GM23248 (cell line): Measurements from ENCODE around the gene PMFBP1. TPM values are rescaled to one million over a fixed set of nuclear protein-coding genes. Genes with fewer than 3 reads are reported as not detected.

Experiments used
- DNase-seq: peaks from one replicate; pipeline ENCODE4 v3.0.0-alpha.2; 2015
- H2AFZ ChIP-seq: fragments of 200-600 bp; sonication (generic); 2 replicates; pipeline ENCODE4 v1.6.1; 2016; ENCODE audit warnings: antibody characterized with exemption
- H3F3A ChIP-seq: fragments of 200-600 bp; sonication (generic); 2 replicates; pipeline ENCODE4 v1.6.1; 2016; ENCODE audit warnings: mild to moderate bottlenecking, antibody characterized with exemption, mixed run types; ENCODE audit not compliant: insufficient read depth
- H3K27ac ChIP-seq: fragments of 200-600 bp; sonication (generic); 2 replicates; pipeline ENCODE4 v1.5.1; 2016; ENCODE audit warnings: mild to moderate bottlenecking
- H3K27me3 ChIP-seq: fragments of 200-600 bp; sonication (generic); replicated peaks from 2 replicates; pipeline ENCODE4 v1.6.1; 2016; ENCODE audit warnings: mild to moderate bottlenecking; ENCODE audit not compliant: insufficient read depth
- H3K36me3 ChIP-seq: fragments of 200-600 bp; sonication (generic); 2 replicates; pipeline ENCODE4 v1.6.1; 2016; ENCODE audit warnings: low read depth, mild to moderate bottlenecking
- H3K4me1 ChIP-seq: fragments of 200-600 bp; sonication (generic); 2 replicates; pipeline ENCODE4 v1.6.1; 2016; ENCODE audit warnings: mild to moderate bottlenecking; ENCODE audit not compliant: insufficient read depth
- H3K4me2 ChIP-seq: fragments of 200-600 bp; sonication (generic); one replicate; pipeline ENCODE4 v1.6.1; 2016; ENCODE audit warnings: mild to moderate bottlenecking; ENCODE audit not compliant: unreplicated experiment
- H3K4me3 ChIP-seq: fragments of 200-600 bp; sonication (generic); 2 replicates; pipeline ENCODE4 v1.5.1; 2016; ENCODE audit warnings: mild to moderate bottlenecking
- H3K79me2 ChIP-seq: fragments of 200-600 bp; sonication (generic); 2 replicates; pipeline ENCODE4 v1.6.1; 2016; ENCODE audit warnings: mild to moderate bottlenecking; ENCODE audit not compliant: insufficient read depth
- H3K9ac ChIP-seq: fragments of 200-600 bp; sonication (generic); 2 replicates; pipeline ENCODE4 v1.6.1; 2016; ENCODE audit warnings: mild to moderate bottlenecking
- H3K9me2 ChIP-seq: fragments of 200-600 bp; sonication (generic); 2 replicates; pipeline ENCODE4 v1.6.1; 2016; ENCODE audit warnings: mixed run types, mild to moderate bottlenecking, moderate library complexity; ENCODE audit not compliant: insufficient read depth
- H3K9me3 ChIP-seq: fragments of 200-600 bp; sonication (generic); one replicate; pipeline ENCODE4 v1.6.1; 2017; ENCODE audit warnings: low read depth
- H4K20me1 ChIP-seq: fragments of 200-600 bp; sonication (generic); 2 replicates; pipeline ENCODE4 v1.6.0; 2016; ENCODE audit not compliant: insufficient read depth
- EZH2 ChIP-seq: fragments of 200-600 bp; sonication (generic); IDR thresholded peaks from 2 replicates; pipeline ENCODE4 v1.6.1; 2018; ENCODE audit warnings: antibody characterized with exemption, mild to moderate bottlenecking; ENCODE audit not compliant: insufficient read depth, poor library complexity, severe bottlenecking
- EZH2phosphoT487 ChIP-seq: fragments of 200-600 bp; sonication (generic); IDR thresholded peaks from 2 replicates; pipeline ENCODE4 v1.6.1; 2018; ENCODE audit warnings: antibody characterized with exemption, moderate library complexity, mild to moderate bottlenecking, low read depth; ENCODE audit not compliant: insufficient read depth
- WGBS, 2 experiments: methylation state at CpG; one replicate each; pipeline ENCODE4 v1.1.6; 2015 to 2017; ENCODE audit warnings: low lambda C conversion rate in 2 of 2, low coverage in 1 of 2; ENCODE audit errors: missing lambda C conversion rate in 2 of 2; 5-methylcytosine and 5-hydroxymethylcytosine counted together
- in situ Hi-C: fragments of 300-500 bp; cut with MboI; formaldehyde crosslinking; loops from 2 replicates; pipeline ENCODE4 v1.15.0; 2020
- polyA plus RNA-seq: library from polyadenylated mRNA; unstranded; fragments of >200 nt; fragmentation: Nextera tagmentation; extraction: Ambion mirVana; gene quantifications from 2 replicates; pipeline ENCODE4 v1.2.1, GENCODE V29; 2016
- total RNA-seq: library from RNA; depleted of rRNA; stranded (reverse); fragments of >200 nt; shearing (Covaris generic); gene quantifications from 2 replicates; pipeline ENCODE4 v1.2.3, GENCODE V29; 2014; rRNA removed

PMFBP1 gene, protein sequence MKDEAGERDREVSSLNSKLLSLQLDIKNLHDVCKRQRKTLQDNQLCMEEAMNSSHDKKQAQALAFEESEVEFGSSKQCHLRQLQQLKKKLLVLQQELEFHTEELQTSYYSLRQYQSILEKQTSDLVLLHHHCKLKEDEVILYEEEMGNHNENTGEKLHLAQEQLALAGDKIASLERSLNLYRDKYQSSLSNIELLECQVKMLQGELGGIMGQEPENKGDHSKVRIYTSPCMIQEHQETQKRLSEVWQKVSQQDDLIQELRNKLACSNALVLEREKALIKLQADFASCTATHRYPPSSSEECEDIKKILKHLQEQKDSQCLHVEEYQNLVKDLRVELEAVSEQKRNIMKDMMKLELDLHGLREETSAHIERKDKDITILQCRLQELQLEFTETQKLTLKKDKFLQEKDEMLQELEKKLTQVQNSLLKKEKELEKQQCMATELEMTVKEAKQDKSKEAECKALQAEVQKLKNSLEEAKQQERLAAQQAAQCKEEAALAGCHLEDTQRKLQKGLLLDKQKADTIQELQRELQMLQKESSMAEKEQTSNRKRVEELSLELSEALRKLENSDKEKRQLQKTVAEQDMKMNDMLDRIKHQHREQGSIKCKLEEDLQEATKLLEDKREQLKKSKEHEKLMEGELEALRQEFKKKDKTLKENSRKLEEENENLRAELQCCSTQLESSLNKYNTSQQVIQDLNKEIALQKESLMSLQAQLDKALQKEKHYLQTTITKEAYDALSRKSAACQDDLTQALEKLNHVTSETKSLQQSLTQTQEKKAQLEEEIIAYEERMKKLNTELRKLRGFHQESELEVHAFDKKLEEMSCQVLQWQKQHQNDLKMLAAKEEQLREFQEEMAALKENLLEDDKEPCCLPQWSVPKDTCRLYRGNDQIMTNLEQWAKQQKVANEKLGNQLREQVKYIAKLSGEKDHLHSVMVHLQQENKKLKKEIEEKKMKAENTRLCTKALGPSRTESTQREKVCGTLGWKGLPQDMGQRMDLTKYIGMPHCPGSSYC
- total RNA-seq (not detected in 2 replicates), polyA plus RNA-seq (not detected in 2 replicates)

DNA sequence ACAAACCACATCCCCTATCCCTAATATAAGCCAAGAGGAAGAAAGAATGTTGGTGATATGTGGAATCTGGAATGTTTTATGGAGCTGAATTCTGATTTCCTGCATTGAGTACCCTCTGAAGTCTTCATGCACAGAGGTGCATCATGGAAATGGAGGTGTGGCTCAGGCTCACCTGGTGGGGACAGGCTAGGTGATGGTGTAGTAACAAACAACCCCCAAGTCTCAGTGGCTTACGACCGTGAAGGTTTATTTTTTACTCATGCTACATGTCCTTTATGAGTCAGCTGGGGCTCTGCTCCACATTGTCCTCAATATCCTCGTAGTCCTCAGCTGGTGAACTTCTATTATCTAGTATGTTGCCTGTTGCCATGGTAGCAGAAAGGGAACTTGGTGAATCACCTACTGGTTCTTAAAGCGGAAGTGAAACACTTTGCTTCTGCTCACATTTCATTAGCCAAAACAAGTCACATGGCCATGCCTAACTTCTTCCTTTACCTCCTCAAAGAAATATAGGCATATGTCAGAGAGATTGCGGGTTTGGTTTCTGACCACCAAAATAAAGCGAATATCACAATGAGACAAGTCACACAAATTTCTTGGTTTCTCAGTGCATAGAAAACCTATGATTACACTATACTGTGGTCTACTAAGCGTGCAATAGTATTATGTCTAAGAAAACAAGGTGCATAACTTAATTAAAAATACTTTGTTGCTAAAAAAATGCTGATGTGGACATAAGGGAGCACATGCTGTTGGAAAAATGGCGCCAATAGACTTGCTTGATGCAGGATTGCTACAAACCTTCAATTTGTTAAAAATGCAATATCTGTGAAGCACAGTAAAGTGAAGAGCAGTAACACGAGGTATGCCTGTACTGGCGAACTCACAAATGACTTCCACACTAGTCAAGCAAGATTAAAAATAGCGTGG is at the start of gene PMFBP1:
Gene PMFBP1 (minus strand): TSS at position 51 of the 930 bp plus-strand sequence. CDS start 947 bp downstream, outside the sequence.
- no peaks in the 10 kb centered on the region for H3K9me3 ChIP-seq
- no peaks in the 10 kb centered on the region for H3K27me3 ChIP-seq
- H3F3A ChIP-seq, result no peaks in the 10 kb centered on the region
- H3K36me3 ChIP-seq, result no peaks in the 10 kb centered on the region
- no peaks in the 10 kb centered on the region for H4K20me1 ChIP-seq
- no peak within 1 kb of the TSS for H3K4me2 ChIP-seq
- H2AFZ ChIP-seq, result no peak within 1 kb of the TSS
- no peak within 1 kb of the TSS for H3K4me3 ChIP-seq
- peak; percentile 92 for DNase-seq
- no peaks in the 10 kb centered on the region for H3K4me1 ChIP-seq
- H3K9me2 ChIP-seq, result 0 out of 2 replicates have a peak, but pooled peaks cover 7% of the 10 kb centered on the region
- in situ Hi-C loops, result no loop called here
- no peak within 1 kb of the TSS for H3K27ac ChIP-seq
- TF ChIP-seq EZH2phosphoT487 (no peak), EZH2 (no peak)
- no peak within 1 kb of the TSS for H3K9ac ChIP-seq
- 50% methylated on average over 11 of the region's 11 CpGs for WGBS, 2 experiments
- no peaks in the 10 kb centered on the region for H3K79me2 ChIP-seq

DNA sequence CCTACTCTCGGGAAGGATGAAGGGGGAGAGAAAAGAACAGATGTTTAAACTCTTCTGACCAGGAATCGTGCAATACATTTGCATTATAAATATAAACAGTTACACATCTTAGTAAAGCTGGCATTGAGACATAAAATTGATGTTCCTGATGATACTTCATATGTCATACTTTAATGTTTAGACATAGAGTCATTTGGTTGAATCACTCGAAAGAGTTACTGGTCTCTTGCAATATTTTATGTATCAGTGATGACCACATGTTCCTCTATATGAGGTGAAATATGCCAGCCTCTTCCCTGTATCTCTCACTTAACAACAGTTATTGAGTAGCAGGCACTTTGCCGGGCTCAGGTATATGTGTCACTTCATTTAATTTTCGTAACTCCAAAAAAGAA is 49.7 kb upstream of the PMFBP1 start:
- H3K4me2 ChIP-seq, result peak overlapping the region; percentile 24
- no peaks in the 10 kb centered on the region for H3K79me2 ChIP-seq
- H3K27me3 ChIP-seq, result no peaks in the 10 kb centered on the region
- no peaks in the 10 kb centered on the region for H3K36me3 ChIP-seq
- H3K9me3 ChIP-seq, result no peaks in the 10 kb centered on the region
- in situ Hi-C loops, result no loop called here
- no peaks in the 10 kb centered on the region for H4K20me1 ChIP-seq
- H3K9ac ChIP-seq, result no peak overlapping the region
- 0 out of 2 replicates have a peak overlapping the region, but pooled peaks have one; percentile 26 for H2AFZ ChIP-seq
- H3K27ac ChIP-seq, result no peak overlapping the region
- 35 to 38% methylated on average over 5 of the region's 5 CpGs for WGBS, 2 experiments
- peak; percentile 50 for DNase-seq
- H3F3A ChIP-seq, result no peaks in the 10 kb centered on the region
- TF ChIP-seq EZH2, result no peak
- no peak for TF ChIP-seq EZH2phosphoT487
- no peaks in the 10 kb centered on the region for H3K4me1 ChIP-seq
- H3K9me2 ChIP-seq, result no peaks in the 10 kb centered on the region
- H3K4me3 ChIP-seq, result no peak overlapping the region

DNA sequence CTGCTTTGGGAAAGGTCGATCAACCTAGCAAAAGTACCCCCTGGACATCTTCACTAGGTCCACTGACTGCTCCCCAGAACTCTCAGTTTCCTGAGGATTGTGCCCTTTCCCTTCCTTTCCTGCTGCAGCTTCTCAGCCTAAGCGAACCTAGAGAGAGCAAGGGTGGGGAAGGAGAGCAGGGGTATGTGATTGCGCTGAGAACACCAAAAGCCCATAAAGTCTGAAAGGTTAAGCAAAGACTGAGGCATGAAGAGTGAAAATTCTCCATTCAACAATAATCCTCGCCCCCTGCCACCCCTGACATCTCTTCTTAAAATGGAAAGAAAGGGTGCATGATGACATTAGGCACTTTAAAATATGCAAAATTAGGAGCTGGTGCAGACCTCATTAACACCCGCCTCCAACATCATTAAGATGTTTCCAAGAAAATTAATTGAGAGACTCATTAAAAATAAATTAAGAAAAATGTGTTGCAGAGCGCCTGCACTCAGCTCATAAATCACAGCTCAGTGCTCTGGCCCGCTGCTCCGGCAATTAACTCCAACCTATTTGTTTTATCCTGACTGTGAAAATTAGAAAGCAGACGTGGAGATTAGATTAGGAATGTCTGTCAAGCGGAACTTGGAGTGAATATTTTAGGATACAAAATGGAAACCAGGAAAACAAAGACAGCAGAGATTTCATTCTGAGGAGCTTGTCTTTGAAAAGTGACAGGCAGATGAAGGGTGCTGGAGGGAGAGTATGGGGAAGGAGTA is 49.1 kb upstream of the PMFBP1 start:
- no peaks in the 10 kb centered on the region for H3K36me3 ChIP-seq
- no peak overlapping the region for H3K9ac ChIP-seq
- H3K27ac ChIP-seq, result no peak overlapping the region
- WGBS, 2 experiments, result 49 to 51% methylated on average over 10 of the region's 10 CpGs
- in situ Hi-C loops, result no loop called here
- H3K27me3 ChIP-seq, result no peaks in the 10 kb centered on the region
- H3K4me3 ChIP-seq, result no peak overlapping the region
- no peak for DNase-seq
- no peaks in the 10 kb centered on the region for H4K20me1 ChIP-seq
- TF ChIP-seq EZH2 (no peak), EZH2phosphoT487 (no peak)
- H3F3A ChIP-seq, result no peaks in the 10 kb centered on the region
- no peaks in the 10 kb centered on the region for H3K79me2 ChIP-seq
- 0 out of 2 replicates have a peak overlapping the region, but pooled peaks have one; percentile 26 for H2AFZ ChIP-seq
- no peaks in the 10 kb centered on the region for H3K4me1 ChIP-seq
- no peaks in the 10 kb centered on the region for H3K9me3 ChIP-seq
- no peaks in the 10 kb centered on the region for H3K9me2 ChIP-seq
- H3K4me2 ChIP-seq, result peak overlapping the region; percentile 24
